ENCODE results near the gene KRTAP5-1.
A peak's percentile ranks its signal among the peaks of the same experiment; 100 is the strongest.
"Not testable (repeated sequence)": the region's sequence is repeated elsewhere in the genome, so short reads cannot be mapped to it uniquely, and the experiment has no call there.

Gene KRTAP5-1

GRCh38 chr11:1600626-1601025 lies 15.5 kb upstream of the KRTAP5-1 start:
- no peak for DNase-seq

- DNase-seq: no peak
Measured at GRCh38 chr11:1598816-1599215, 13.7 kb upstream of the KRTAP5-1 start.

DNA sequence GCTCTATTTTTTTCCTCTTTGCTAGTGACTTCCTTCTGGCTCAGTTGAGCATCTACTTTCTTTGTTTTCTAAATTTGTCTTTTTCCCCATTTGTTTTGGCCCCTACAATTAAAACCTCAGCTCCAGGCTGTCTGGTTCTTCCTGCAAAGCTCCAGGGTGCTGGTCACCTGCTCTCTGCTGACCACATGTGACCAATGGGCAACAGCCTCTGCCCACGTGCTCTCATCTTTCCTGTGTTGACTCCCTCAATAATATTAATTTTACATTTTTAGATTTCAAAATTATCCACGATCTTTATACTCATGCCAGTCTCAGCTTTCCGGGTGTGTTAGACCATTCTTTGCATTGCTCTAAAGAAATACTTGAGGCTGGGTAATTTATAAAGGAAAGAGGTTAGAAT lies 13.3 kb upstream of the KRTAP5-1 start:
- peak in 1 of 3 experiments; percentile 34 for DNase-seq

DNA sequence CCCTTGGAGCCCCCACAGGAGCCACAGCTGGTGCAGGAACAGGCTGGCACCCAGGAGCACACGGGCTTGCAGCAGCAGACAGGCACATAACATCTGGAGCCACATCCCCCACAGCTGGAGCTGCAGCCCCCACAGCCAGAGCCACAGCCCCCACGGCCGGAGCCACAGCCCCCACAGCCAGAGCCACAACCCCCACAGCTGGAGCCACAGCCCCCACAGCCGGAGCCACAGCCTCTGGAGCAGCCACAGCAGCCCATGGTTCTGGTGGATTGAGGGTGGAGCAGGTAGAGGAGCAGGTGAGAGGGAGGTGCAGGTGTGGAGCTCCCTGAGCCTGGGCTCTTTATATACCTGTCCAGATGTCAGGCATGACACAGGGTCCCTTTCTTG lies 12.9 kb upstream of the KRTAP5-1 start, which contains the start of gene KRTAP5-2:
Gene KRTAP5-2 (minus strand): TSS at position 301 of the 387 bp plus-strand sequence. CDS start 44 bp downstream, at position 257.
- no peak for DNase-seq

DNA sequence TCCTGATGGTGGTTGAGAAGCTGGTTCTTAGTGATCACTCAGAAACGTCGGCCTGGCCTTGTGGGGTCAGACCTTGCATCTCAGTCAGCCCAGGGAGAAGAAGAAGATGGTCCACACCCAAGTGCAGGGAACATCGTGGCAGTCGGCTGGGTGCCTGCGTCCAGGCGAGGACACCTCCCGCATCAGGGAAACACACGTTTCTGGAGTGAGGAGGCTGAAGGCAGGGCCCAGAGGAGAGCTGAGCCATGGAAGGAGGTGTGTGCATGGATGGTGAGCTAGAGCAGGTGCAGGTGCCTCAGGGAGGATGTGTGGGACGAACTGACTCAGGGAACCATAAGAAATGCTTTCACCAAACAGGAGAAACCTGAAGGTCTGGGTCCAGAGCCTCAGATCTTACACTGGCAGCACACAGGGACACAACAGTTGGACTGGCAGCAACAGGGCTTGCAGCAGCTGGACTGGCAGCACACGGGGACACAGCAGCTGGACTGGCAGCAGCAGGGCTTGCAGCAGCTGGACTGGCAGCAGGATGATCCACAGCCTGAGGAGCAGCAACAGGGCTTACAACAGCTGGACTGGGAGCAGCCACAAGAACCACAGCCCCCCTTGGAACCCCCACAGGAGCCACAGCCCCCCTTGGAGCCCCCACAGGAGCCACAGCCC lies 12.4 kb upstream of the KRTAP5-1 start:
- DNase-seq: no peak

GRCh38 chr11:1596576-1597121 lies 11.6 kb upstream of the KRTAP5-1 start:
- DNase-seq: peak in 2 of 3 experiments; percentile 8 to 19

DNA sequence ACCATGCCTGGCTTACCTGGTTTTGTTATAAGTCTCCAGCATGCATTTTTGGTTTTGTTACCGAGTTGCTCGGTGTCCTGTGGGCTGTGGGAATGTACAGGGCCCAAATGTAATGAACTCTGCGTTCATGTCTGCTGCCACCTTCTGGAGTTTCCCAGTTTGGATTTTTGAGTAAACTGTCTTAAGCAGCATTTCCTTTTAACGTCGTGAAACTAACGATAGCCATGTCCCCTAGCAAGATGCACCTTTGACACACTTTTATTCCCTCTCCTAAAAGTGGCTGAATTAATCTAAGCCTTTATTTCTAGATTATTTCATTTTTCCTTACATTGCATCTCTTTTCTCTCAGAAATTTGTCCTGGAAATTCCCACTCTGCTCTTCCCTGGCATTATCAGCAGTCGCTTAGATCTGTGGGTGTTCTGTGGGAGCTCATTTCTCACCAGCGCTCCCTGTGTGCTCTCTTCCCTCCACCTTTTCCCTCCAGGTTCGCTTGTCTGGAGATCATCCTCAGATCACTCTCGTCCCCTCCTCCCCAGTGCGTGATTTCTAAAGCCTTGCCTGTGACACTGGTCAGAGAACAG lies 11.0 kb upstream of the KRTAP5-1 start:
- not testable (repeated sequence) for DNase-seq

DNA sequence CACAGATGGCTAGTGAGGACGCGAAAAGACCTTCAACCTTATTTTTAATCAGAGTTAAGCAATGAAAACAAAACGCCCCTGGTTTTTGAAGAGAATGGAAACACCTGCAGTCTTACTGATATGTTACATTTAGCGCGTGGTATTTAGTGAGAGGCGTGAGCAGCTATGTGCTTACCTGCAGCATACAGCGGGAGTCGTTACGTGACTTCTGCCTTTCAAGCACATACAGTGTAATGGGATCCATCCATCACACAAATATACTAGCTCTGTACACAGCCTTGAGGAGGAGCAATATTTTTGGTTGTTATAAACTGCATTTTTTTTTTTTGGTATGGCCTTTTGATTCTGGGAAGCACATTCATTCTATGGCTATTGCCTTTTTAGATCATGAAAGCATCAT lies 7.5 kb upstream of the KRTAP5-1 start:
- DNase-seq: peak; percentile 8 to 60 (median 9)

DNA sequence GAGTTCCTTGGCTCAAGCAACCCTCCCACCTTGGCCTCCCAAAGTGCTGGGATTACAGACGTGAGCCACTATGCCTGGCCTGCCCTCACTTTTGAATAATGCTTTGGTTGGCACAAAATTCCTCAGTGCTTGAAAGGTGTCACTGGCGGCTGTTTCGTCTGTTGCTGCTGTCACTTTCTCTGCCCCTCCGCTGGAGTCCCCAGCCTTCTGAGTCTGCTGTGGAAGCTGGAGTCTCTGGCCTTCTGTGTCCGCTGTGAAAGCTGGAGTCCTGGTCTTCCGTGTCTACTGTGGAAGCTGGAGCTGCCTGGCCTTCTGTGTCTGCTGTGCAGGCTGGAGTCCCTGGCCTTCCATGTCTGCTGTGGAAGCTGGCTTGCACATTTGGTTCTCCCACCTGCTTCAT lies 4.9 kb upstream of the KRTAP5-1 start:
- no peak for DNase-seq

- DNase-seq: not testable (repeated sequence)
Measured at GRCh38 chr11:1589191-1589963, 4.3 kb upstream of the KRTAP5-1 start.

DNA sequence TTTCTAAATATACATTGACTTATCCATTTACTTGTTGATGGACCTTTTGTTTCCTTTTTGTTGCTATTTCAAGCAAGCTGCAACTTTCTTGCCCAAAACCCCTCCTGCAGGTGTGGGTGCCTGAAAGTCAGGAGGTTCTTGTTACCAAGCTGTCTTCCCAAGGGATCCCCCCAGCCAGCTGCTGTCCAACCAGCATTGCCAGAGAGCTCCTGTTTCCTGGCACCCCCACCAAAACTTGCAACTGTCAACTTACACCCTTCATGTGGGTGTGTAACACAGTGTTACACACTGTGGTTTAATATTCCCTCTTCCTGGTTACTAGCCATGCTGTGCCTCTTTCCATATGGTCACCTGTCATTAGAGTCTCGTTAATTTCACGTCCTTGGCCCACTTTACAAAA lies 1.6 kb upstream of the KRTAP5-1 start:
- DNase-seq: no peak

- not testable (repeated sequence) for DNase-seq
Measured at GRCh38 chr11:1582909-1583308, 2.2 kb downstream of the KRTAP5-1 start.

- no peak for DNase-seq
Measured at GRCh38 chr11:1581976-1582375, 3.1 kb downstream of the KRTAP5-1 start.

DNA sequence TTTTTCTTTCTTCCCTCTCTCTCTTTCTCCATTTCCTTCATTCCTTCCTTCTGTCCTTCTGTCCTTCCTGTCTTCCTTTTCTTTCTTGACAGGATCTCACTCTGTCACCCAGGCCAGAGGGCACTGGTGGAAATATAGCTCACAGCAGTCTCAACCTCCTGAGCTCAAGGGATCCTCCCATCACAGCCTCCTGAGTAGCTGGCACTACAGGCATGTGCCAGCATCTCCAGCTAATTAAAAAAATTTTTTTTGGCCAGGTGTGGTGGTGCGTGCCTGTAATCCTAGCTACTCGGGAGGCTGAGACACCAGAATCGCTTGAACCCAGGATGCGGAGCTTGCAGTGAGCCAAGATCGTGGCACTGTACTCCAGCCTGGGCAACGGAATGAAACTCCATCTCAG lies 8.3 kb downstream of the KRTAP5-1 start:
- no peak for DNase-seq

DNA sequence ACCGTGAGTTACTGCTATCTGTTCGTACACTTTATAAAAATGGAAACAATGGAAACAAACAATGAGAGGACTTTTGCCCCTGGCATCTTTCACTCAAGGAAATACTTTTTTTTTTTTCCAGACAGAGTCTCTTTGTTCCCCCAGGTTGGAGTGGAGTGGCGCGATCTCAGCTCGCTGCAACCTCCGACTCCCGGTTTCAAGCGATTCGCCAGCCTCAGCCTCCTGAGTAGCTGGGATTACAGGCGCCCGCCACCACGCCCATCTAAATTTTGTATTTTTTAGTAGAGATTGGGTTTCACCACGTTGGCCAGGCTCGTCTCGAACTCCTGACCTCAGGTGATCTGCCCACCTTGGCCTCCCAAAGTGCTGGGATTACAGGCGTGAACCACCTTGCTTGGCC lies 9.3 kb downstream of the KRTAP5-1 start:
- not testable (repeated sequence) for DNase-seq

DNA sequence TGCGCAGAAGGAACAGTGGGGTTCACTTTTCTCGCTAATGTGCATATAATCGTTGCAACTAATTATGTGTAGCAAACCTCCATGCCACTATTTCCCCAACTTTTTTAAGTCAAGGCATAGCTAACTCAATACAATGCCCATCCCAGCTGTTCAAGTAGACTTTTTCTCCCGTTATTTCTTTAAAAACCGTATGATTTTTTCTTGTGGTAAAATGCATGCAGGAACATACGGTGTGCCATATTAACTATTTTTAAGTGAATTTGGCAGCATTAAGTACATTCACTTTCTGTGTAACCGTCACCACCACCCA lies 10.2 kb downstream of the KRTAP5-1 start:
- DNase-seq: no peak

- DNase-seq: peak; percentile 78 to 96 (median 91)
Measured at GRCh38 chr11:1574238-1574932, 10.7 kb downstream of the KRTAP5-1 start.

- DNase-seq: peak; percentile 78 to 96 (median 91)
Measured at GRCh38 chr11:1573903-1574237, 11.2 kb downstream of the KRTAP5-1 start.

GRCh38 chr11:1573077-1573902 lies 11.8 kb downstream of the KRTAP5-1 start:
- peak; percentile 50 to 71 (median 66) for DNase-seq

DNA sequence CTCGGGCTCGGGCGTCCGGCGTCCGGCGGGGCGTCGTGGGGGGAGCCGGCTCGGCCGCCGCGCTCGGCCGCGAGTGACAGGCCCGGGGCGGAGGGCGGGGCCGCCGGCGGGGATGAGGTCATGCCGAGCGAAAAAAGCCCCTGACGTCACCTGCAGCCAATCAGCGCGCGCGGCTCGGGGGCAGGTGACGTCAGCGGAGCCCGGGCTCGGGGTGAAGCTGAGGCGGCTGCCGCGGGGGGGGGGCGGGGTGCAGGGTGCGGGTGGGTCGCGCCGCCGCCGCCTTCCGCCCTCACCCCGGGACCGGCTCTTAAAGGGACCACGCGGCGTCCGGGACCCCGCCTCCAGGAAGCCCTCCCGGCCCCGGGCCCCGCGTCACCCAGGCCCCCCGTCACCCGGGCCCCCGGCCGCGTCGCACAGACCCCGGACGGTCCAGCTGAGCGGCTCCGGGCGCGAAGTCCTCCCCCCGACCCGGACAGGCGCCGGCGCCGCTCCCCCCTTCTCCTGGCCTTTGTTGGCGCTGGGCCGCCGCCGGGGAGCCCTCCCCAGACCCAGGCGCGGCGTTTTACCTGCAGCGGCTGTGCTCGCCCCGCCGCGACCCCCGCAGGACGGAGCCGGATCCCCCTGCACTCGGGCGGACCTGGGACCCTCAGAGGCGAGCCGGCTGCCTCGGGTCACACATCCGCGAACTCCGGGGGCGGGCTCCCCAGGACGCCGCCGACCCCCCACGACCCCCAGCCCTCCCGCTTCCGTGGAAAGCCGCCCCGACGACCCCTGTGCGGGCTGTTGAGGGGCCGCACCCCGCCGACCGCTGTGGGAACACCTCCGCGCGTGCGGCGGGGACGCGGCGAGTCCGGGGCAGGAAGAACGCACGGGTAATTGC lies 12.6 kb downstream of the KRTAP5-1 start, which contains the start of gene DUSP8:
Gene DUSP8 (minus strand): TSS at position 75 of the 880 bp plus-strand sequence. CDS start 6,445 bp downstream, outside the sequence.
- DNase-seq: peak; percentile 88 to 94 (median 89)

DNA sequence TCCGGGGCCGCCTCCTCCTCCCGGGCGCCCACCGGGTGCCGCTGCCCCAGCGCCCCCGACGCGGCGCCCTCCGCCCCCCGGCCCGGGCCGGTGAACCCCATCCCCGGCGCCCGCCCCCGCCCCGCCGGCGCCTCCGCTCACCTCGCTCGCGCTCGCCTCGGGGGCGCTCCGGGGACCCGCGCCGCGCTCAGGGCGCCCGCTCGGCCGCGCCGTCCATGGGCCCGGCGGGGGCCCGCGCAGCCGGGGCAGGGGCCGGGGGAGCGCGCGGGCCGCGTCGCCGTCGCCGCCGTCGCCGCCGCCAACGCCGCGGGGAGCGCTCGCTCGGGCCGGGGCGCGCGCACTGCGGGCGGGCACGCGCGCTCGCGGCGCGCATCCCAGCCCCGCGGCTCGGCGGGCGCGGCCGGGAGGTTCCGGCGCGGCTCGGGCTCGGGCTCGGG lies 13.3 kb downstream of the KRTAP5-1 start:
- no peak for DNase-seq
